Dendritic cell treated with granulocyte-macrophage colony-stimulating factor and Interleukin-4, amounts not matched to agents 40 ng/mL and 50 ng/mL, for 4 days (primary cell): Measurements from ENCODE around the gene VSIG1.

Experiments
- H3K27ac Mint-ChIP-seq: one replicate; pipeline ENCODE4 v1.8.0; 2022; ENCODE audit warnings: mild to moderate bottlenecking, mixed read lengths
- H3K27me3 Mint-ChIP-seq: one replicate; pipeline ENCODE4 v1.8.0; 2022; ENCODE audit warnings: mild to moderate bottlenecking, mixed read lengths
- H3K36me3 Mint-ChIP-seq: one replicate; pipeline ENCODE4 v1.8.0; 2022; ENCODE audit warnings: low read depth, mixed read lengths
- H3K4me1 Mint-ChIP-seq: one replicate; pipeline ENCODE4 v1.8.0; 2022; ENCODE audit warnings: low read depth, mixed read lengths
- H3K4me3 Mint-ChIP-seq: one replicate; pipeline ENCODE4 v1.8.0; 2022; ENCODE audit warnings: mild to moderate bottlenecking, moderate library complexity, mixed read lengths
- H3K9me3 Mint-ChIP-seq: one replicate; pipeline ENCODE4 v1.8.0; 2022; ENCODE audit warnings: mixed read lengths
- intact Hi-C: fragments of 100-400 bp; cut with micrococcal nuclease; formaldehyde crosslinking; loops from one replicate; pipeline ENCODE4 v1.15.0; 2022

VSIG1 gene

DNA sequence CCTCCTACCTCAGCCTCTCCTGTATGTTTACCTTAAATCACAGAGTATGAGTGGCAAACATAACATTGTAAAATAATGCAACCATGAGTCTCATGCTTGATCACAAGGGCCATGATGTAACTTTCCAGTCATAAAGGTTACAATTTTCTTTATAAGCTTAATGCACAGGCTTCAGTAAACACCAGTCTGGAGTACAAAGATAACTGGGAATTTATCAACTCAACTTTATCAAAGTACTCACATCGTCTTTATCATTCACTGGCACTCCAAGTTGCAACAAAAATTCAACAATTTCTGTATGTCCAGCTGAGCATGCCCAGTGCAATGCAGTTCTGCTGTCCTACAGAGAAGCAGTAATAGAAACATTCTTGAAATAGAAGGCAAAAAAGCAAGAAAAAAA is 43.6 kb downstream of the VSIG1 start:
- H3K27me3 Mint-ChIP-seq = no peaks in the 10 kb centered on the region
- no peaks in the 10 kb centered on the region for H3K4me1 Mint-ChIP-seq
- H3K36me3 Mint-ChIP-seq = peaks cover 27% of the 10 kb centered on the region
- intact Hi-C loops = no loop called here
- H3K27ac Mint-ChIP-seq = no peak overlapping the region
- no peak overlapping the region for H3K4me3 Mint-ChIP-seq
- H3K9me3 Mint-ChIP-seq = no peaks in the 10 kb centered on the region

DNA sequence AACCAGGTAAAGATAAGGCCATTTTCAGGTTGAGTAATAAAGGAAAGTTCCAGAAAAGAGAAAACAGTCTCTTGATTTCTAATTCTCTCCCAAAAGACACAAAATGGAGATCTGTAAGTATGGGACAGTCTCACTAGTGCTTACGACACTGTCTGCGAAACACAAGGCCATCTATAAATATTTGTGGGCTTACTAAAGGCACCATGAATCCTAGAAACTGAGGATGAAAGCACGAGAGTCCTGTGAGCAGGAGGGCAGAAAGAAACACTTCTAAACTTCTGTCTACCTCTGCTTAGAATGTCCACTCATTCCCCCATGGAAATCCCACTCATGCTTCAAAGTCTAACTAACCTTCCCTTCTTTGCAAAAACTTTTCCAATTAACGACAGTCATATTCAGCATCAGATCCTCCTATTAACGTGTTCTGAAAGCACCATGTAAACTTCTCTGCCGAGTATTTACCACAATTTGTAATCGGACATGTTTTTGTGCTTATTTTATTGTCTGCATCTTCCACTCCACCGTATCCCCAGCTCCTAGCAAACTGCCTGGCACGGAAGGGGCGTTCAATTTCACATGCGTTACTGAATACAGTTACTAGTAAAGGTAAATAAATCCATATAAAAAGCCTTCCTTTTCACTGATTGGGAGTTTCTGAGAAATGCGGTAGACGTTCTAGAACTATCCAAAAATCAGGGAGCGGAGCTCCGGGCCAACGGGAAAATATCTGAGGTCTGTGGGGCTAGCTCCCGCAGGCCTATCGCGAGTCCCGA is 45.8 kb downstream of the VSIG1 start:
- intact Hi-C loops = no loop called here
- no peaks in the 10 kb centered on the region for H3K4me1 Mint-ChIP-seq
- H3K36me3 Mint-ChIP-seq = peaks cover 18% of the 10 kb centered on the region
- no peaks in the 10 kb centered on the region for H3K27me3 Mint-ChIP-seq
- H3K27ac Mint-ChIP-seq = no peak overlapping the region
- H3K9me3 Mint-ChIP-seq = no peaks in the 10 kb centered on the region
- no peak overlapping the region for H3K4me3 Mint-ChIP-seq

DNA sequence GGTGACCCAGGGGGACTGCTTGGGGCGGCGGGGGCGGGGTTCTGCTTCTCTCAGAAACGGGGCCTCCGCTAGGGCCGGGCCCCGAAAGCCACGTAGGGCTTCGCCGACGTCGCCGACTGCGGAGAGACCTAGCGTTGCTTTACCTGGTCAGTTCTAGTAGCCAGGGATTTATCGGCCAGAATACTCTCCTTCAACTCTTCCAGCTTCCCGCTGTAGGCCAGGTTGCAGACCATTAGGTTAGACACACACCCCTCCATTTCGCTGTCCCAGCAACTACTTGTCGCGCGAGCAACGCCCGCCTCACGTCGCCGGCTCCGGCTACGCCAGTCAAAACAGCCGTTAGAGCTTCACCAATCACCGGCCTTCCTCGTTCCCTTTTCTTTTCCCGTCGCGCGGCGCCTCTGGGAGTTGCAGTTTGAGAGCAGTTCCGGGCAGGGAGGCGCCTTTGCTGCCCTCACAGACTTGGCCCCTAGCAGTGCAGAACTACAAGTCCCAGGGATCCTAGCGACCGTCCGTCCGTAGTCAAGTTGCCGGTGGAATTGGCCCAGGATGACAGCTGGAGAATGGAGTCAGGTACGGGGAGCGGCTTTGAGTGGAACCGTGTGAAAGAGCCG is 46.5 kb downstream of the VSIG1 start, which contains the start of the genes ATG4A and PSMD10:
Gene ATG4A (plus strand): TSS at position 515 of the 614 bp plus-strand sequence. CDS start 49 bp downstream, at position 564.
Gene PSMD10 (minus strand): TSS at position 279 of the 614 bp plus-strand sequence. CDS start 22 bp downstream, at position 257.
- H3K27me3 Mint-ChIP-seq = no peaks in the 10 kb centered on the region
- H3K36me3 Mint-ChIP-seq = peaks cover 12% of the 10 kb centered on the region
- H3K4me1 Mint-ChIP-seq = no peaks in the 10 kb centered on the region
- intact Hi-C loops = no loop called here
- no peaks in the 10 kb centered on the region for H3K9me3 Mint-ChIP-seq
- H3K27ac Mint-ChIP-seq = no peak within 1 kb of the TSS
- H3K4me3 Mint-ChIP-seq = no peak within 1 kb of the TSS

DNA sequence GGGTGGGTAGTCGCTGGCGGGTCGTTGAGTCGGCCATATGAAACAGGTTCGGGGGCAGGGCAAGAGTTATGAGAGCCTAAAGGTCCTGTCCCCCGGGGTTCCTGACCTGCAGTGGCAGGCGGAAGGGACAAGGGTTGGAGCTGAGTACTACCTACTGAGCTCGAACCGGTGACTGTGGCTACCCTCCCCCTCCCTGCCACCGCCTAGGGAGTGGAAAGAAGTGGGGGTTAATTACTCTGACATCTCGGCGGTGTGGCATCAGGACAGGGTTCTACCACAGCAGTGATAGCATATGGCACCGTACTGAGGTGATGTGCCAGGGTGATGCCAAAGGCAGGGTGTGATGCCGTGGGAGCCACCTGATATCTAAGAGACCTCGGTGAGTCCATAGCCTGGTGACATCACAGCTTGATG is 47.0 kb downstream of the VSIG1 start:
- Mint-ChIP-seq H3K27me3 (no peaks in the 10 kb centered on the region), H3K27ac (no peak overlapping the region), H3K9me3 (no peaks in the 10 kb centered on the region), H3K4me1 (no peaks in the 10 kb centered on the region), H3K4me3 (no peak overlapping the region), H3K36me3 (peaks cover 11% of the 10 kb centered on the region)
- intact Hi-C loops = no loop called here

DNA sequence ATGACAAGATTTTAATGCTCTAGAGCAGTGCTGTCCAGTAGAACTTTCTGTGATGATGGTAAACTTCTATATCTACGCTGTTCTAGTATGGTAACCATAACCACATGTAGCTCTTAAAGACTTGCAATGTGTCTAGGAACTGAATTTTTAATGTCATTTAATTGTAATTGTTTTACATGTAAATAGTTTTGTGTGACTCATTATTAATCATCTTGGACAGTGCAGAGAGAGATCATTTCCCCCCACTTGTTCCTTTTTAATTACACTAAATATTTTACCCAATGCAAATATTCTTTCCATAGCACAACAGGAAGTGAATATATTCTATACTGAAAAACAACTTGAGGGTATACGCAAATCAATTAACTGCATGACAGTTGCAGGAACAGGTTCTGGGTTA is 52.5 kb downstream of the VSIG1 start:
- no peak overlapping the region for H3K27ac Mint-ChIP-seq

DNA sequence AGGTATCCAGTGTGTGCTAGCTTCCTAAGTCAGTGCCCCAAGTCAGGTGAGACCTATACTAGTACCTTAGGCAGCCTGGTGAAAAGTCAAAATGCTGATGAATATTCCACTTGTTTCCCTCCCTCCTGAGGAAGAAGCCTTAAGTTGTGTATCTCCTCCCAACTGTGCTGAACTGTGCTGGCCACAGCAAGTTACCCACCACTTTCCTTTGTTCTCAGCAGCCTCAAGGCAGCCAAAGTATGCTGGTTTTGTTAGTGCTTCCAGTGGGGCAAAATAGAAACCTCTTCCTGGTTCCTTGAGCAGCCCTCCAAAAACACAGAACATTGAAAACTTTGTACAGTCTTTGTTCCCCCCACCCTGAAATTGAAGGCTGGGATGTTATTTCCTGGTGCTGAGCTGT is 60.6 kb downstream of the VSIG1 start:
- intact Hi-C loops = no loop called here
- Mint-ChIP-seq H3K4me1 (peaks cover 5% of the 10 kb centered on the region), H3K9me3 (no peaks in the 10 kb centered on the region), H3K36me3 (no peaks in the 10 kb centered on the region), H3K27me3 (no peaks in the 10 kb centered on the region), H3K4me3 (no peak overlapping the region), H3K27ac (no peak overlapping the region)

More for the DNA sequence above, 52.5 kb downstream of the VSIG1 start:
- no peaks in the 10 kb centered on the region for H3K27me3 Mint-ChIP-seq
- H3K4me1 Mint-ChIP-seq = no peaks in the 10 kb centered on the region
- H3K4me3 Mint-ChIP-seq = no peak overlapping the region
- H3K9me3 Mint-ChIP-seq = no peaks in the 10 kb centered on the region
- no peaks in the 10 kb centered on the region for H3K36me3 Mint-ChIP-seq
- intact Hi-C loops = no loop called here

DNA sequence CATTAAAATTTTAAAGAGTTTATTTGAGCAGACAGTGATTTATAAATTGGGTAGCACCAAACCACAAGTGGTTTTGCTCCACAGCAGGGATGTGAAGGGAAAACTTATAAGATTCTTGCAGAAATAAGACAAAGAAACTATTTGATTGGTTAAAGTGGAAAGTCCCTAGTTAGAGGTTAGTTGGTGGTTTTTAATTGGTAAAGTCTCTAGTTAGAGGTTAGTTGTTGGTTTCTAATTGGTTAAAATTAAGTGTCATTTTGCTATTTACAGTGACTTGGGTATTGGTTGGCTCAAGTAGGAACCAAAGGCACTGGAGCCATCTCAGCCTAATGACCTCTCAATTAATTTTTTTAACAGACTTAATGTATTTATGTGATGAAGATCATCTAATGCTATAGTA is 69.7 kb downstream of the VSIG1 start:
- Mint-ChIP-seq H3K27me3 (no peaks in the 10 kb centered on the region), H3K27ac (no peak overlapping the region), H3K36me3 (no peaks in the 10 kb centered on the region), H3K4me1 (no peaks in the 10 kb centered on the region), H3K4me3 (no peak overlapping the region), H3K9me3 (peaks cover 10% of the 10 kb centered on the region)
- intact Hi-C loops = no loop called here

DNA sequence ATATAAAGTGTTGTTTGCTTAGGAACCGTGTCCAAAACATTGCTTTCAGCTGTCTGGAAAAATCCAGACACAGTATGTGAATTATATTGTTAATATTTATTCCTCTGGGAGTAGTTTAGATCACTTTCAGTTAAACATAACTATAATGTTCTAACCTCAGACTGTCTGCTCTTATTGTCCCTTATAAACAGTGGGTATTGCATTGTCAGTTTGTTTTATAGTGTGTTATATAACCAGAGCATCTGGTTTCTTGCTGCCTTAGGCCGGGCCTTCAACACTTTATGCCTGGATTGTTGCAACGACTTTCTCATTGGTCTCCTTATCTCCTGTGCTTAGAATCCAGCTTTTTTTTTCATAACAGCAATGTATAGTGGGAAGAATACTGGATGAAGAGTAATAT is 73.1 kb downstream of the VSIG1 start:
- Mint-ChIP-seq H3K4me3 (no peak overlapping the region), H3K36me3 (no peaks in the 10 kb centered on the region), H3K27me3 (no peaks in the 10 kb centered on the region), H3K27ac (no peak overlapping the region), H3K9me3 (peaks cover 8% of the 10 kb centered on the region), H3K4me1 (no peaks in the 10 kb centered on the region)
- intact Hi-C loops = no loop called here

DNA sequence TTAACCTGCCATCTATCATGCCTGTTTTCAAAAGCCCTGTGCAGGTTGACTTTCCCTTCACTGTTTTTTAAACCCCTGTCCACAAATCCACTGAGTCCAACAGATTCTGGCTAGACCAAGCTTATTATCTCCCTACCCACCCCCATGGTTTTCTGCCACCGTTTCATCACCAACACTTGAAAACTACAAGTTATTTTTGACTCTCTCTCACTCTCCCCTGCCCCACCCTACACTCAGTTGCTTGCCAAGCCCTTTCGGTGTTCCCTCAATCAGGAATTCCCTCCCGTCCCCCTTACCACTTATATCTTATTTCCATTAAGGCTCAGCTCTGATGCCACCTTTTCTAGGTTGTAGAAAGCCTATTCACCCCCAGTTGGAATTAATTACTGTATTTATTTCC is 76.4 kb downstream of the VSIG1 start:
- H3K4me3 Mint-ChIP-seq = no peak overlapping the region
- H3K4me1 Mint-ChIP-seq = no peaks in the 10 kb centered on the region
- no peaks in the 10 kb centered on the region for H3K9me3 Mint-ChIP-seq
- H3K27me3 Mint-ChIP-seq = no peaks in the 10 kb centered on the region
- no peaks in the 10 kb centered on the region for H3K36me3 Mint-ChIP-seq
- intact Hi-C loops = no loop called here
- H3K27ac Mint-ChIP-seq = no peak overlapping the region

DNA sequence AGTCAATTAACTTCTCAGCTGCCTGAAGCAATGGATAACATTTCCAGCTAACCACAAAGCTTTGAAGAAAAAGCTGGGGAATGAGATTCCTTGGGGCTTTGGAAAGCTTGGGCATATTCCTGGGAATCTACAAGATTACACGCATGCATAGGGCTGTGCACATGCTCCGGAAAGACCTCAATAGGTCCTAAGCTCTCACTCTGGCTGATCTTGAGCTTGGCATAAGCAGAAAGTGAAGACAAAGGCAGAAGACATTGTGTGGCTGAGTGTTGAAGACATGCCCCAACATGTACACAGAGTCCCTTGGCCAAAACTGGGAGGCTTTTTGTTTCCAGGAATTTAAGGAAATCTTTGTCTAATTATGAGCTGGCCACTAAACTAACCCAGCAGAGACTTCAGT is 77.9 kb downstream of the VSIG1 start:
- H3K4me3 Mint-ChIP-seq = no peak overlapping the region
- H3K27me3 Mint-ChIP-seq = no peaks in the 10 kb centered on the region
- peaks cover 12% of the 10 kb centered on the region for H3K36me3 Mint-ChIP-seq
- intact Hi-C loops = no loop called here
- H3K9me3 Mint-ChIP-seq = no peaks in the 10 kb centered on the region
- no peak overlapping the region for H3K27ac Mint-ChIP-seq
- H3K4me1 Mint-ChIP-seq = no peaks in the 10 kb centered on the region

DNA sequence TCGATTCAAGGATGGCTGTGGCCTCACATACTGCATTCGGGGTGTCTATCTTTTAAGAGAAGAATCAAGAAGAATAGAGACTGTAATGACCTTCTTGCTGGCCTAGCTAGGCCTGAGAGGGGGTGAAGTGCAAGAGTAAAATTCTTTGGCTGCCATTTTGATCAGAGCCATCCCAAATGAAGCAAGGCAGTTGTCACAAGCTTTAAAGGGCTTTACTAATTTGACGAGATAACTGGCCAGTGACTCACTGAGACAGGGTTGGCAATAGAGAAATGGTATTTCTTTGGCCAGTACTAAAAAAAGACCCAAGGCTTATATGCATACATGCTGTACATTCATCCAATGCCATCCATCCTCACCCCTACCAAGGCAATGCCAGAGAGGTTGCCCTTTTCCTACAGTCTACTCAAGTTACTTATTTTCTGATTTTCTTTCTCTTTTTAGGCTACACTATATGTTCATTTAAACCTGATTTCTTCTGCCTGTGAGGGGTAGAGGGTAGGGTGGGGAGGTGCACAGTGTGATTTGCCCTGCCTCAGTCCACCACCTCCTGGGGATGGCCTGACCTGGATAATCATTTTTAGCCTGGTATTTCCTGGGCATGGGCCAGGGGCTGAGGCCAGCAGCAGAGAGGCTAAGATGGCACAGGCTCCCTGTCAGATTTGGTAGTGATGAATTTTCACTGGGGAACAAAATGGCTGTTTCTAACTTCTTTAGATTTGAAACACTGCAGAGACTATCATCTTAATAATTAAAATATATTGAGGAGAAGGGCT is 78.9 kb downstream of the VSIG1 start:
- no peak overlapping the region for H3K4me3 Mint-ChIP-seq
- no peaks in the 10 kb centered on the region for H3K27me3 Mint-ChIP-seq
- no peaks in the 10 kb centered on the region for H3K4me1 Mint-ChIP-seq
- no peak overlapping the region for H3K27ac Mint-ChIP-seq
- H3K9me3 Mint-ChIP-seq = no peaks in the 10 kb centered on the region
- H3K36me3 Mint-ChIP-seq = peaks cover 17% of the 10 kb centered on the region
- intact Hi-C loops = no loop called here

DNA sequence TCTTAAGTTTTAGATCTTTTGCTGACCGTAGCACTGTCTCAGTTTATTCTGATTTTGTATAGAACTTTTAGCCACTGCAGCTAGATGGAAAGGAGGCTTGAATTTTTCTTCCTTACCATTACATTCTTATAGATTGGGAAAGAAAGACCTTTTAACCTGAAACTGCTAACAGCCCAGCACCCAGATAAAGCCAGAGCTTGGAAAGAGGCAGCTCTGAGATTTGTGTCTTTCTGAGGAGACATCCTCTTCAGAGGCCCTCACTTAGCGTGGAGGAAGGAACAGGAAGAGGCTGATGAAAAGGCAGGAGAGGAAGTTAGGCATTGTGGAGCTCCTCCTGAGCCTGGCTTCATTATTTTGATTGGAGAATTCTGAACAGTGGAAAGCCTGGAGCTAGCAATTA is 81.8 kb downstream of the VSIG1 start:
- Mint-ChIP-seq H3K27ac (no peak overlapping the region), H3K27me3 (no peaks in the 10 kb centered on the region), H3K9me3 (no peaks in the 10 kb centered on the region), H3K4me1 (no peaks in the 10 kb centered on the region), H3K36me3 (peaks cover 29% of the 10 kb centered on the region), H3K4me3 (no peak overlapping the region)
- intact Hi-C loops = no loop called here

DNA sequence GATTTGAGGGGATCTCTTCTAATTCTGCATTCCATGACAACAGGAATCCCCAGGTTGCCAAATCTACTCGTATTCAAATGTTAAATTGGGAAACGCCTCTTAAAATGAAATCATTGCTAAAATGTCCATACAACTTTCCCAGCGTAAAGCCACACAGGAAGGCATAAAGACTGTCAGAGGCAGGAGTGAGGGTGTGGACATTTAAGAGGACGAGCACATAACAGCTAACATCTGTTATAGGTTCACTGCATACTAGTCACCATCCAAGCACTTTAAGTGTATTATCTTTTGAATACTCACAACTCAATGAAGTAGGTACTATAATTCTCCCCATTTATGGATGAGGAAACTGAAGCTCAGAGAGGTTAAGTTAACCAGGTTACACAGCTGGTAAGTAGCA is 82.3 kb downstream of the VSIG1 start:
- H3K27ac Mint-ChIP-seq = no peak overlapping the region
- H3K9me3 Mint-ChIP-seq = no peaks in the 10 kb centered on the region
- H3K4me1 Mint-ChIP-seq = no peaks in the 10 kb centered on the region
- peaks cover 34% of the 10 kb centered on the region for H3K36me3 Mint-ChIP-seq
- no peaks in the 10 kb centered on the region for H3K27me3 Mint-ChIP-seq
- H3K4me3 Mint-ChIP-seq = no peak overlapping the region
- intact Hi-C loops = no loop called here
